K562 (cell line): ENCODE data around the gene GIPC3. TPM values are rescaled to one million over a fixed set of nuclear protein-coding genes. Genes with fewer than 3 reads are reported as not detected.
A peak's percentile ranks its signal among the peaks of the same experiment; 100 is the strongest.

Experiments
- CCNT2 ChIP-seq: IDR thresholded peaks from 2 replicates; pipeline ENCODE4 v1.6.1; 2011; ENCODE audit warnings: borderline replicate concordance, low read depth, mild to moderate bottlenecking, moderate library complexity, mixed read lengths, low read length; ENCODE audit not compliant: insufficient read length; ENCODE audit errors: extremely low read depth
- CHD4 ChIP-seq: fragments of 200-600 bp; sonication (generic); IDR thresholded peaks from 3 replicates; pipeline ENCODE4 v1.6.1; 2012; ENCODE audit warnings: low read depth, mild to moderate bottlenecking, mixed read lengths, low read length, inconsistent platforms; ENCODE audit not compliant: insufficient read depth, insufficient replicate concordance, poor library complexity, severe bottlenecking
- DMBX1 ChIP-seq: fragments of 250-450 bp; sonication (Bioruptor Pico); IDR thresholded peaks from 2 replicates; pipeline ENCODE4 v1.8.0; 2022; ENCODE audit warnings: inconsistent platforms, mild to moderate bottlenecking, moderate library complexity, borderline replicate concordance
- GTF2E2 ChIP-seq: fragments of 200-800 bp; sonication (Bioruptor generic); IDR thresholded peaks from 2 replicates; pipeline ENCODE4 v1.6.1; 2016; ENCODE audit warnings: missing genetic modification characterization, missing compliant biosample characterization
- HCFC1 ChIP-seq: IDR thresholded peaks from 2 replicates; pipeline ENCODE4 v1.6.1; 2012; ENCODE audit warnings: low read depth, low read length, improper control_type of control experiment
- ILK ChIP-seq: fragments of 450-650 bp; IDR thresholded peaks from 2 replicates; pipeline ENCODE4 v1.6.1; 2016; ENCODE audit warnings: missing genetic modification characterization, low read depth, mild to moderate bottlenecking, missing compliant biosample characterization, moderate library complexity, borderline replicate concordance
- KLF1 ChIP-seq: fragments of 450-650 bp; IDR thresholded peaks from 2 replicates; pipeline ENCODE4 v1.6.1; 2016; ENCODE audit warnings: missing genetic modification characterization, missing compliant biosample characterization
- MAFG ChIP-seq: fragments of 450-650 bp; conservative IDR thresholded peaks from 2 replicates; pipeline ENCODE4 v1.6.1; 2016; ENCODE audit warnings: missing genetic modification characterization, missing compliant biosample characterization
- MAZ ChIP-seq, 2 experiments: fragments of 450-650 bp in 1 of 2; sonication (generic) in 1 of 2; formaldehyde crosslinking; IDR thresholded peaks in 1 of 2; conservative IDR thresholded peaks in 1 of 2; 2 replicates each; pipeline versions ENCODE4 v1.4.0 to v1.5.0; 2020; ENCODE audit warnings: mild to moderate bottlenecking in 1 of 2, missing genetic modification reagents in 1 of 2
- NFE2 ChIP-seq: IDR thresholded peaks from 2 replicates; pipeline ENCODE4 v1.6.1; 2014; ENCODE audit warnings: antibody characterized with exemption, low read depth
- NFIC ChIP-seq: fragments of 450-650 bp; IDR thresholded peaks from 2 replicates; pipeline ENCODE4 v1.6.1; 2017; ENCODE audit warnings: mild to moderate bottlenecking, inconsistent platforms
- NR2C1 ChIP-seq, 2 experiments: fragments of 450-650 bp; IDR thresholded peaks; 2 replicates each; pipeline ENCODE4 v1.6.1; 2017; ENCODE audit warnings: mild to moderate bottlenecking in 2 of 2, antibody characterized with exemption in 1 of 2, inconsistent platforms in 1 of 2, missing compliant biosample characterization in 1 of 2, missing genetic modification characterization in 1 of 2
- NR3C1 ChIP-seq: sonication (generic); formaldehyde crosslinking; IDR thresholded peaks from 2 replicates; pipeline ENCODE4 v1.8.1; 2022; ENCODE audit warnings: missing genetic modification reagents
- POLR2AphosphoS5 ChIP-seq: IDR thresholded peaks from 2 replicates; pipeline ENCODE4 v1.6.1; 2011; ENCODE audit warnings: mild to moderate bottlenecking, low read depth, low read length, moderate library complexity; ENCODE audit not compliant: control insufficient read depth, insufficient read depth
- TAL1 ChIP-seq: fragments of 450-650 bp; IDR thresholded peaks from 2 replicates; pipeline ENCODE4 v1.6.1; 2016; ENCODE audit warnings: mild to moderate bottlenecking
- TBP ChIP-seq: optimal IDR thresholded peaks from 2 replicates; pipeline ENCODE3; 2011; ENCODE audit warnings: low read depth, low read length, improper control_type of control experiment
- TCF7L2 ChIP-seq: fragments of 150-350 bp; IDR thresholded peaks from 2 replicates; pipeline ENCODE4 v1.6.1; 2016; ENCODE audit warnings: low read depth, mild to moderate bottlenecking, low read length, moderate library complexity
- ZNF561 ChIP-seq: fragments of 450-650 bp; formaldehyde crosslinking; conservative IDR thresholded peaks from 2 replicates; pipeline ENCODE4 v1.4.0; 2020; ENCODE audit warnings: mild to moderate bottlenecking, moderate library complexity
- polyA plus RNA-seq, 8 experiments: library from polyadenylated mRNA; depleted of rRNA in 4 of 8; stranded (reverse) in 5 of 8; unstranded in 3 of 8; fragments of >200 nt; fragmentation: Nextera tagmentation in 2 of 8; fragmentation: Illumina TruSeq in 1 of 8; extraction: Ambion mirVana in 2 of 8; extraction: Trizol in 1 of 8; gene quantifications; 2 replicates each; pipeline versions ENCODE4 v1.2.1 to v1.2.3, GENCODE V29; 2011 to 2014; ENCODE audit warnings: inconsistent platforms in 1 of 8, missing spikeins in 1 of 8
- total RNA-seq, 7 experiments: library from RNA; depleted of rRNA in 6 of 7; stranded (reverse); fragments of >200 nt in 6 of 7; fragmentation: Illumina TruSeq in 2 of 7; extraction: Trizol in 2 of 7; gene quantifications; 2 replicates each; pipeline versions ENCODE4 v1.2.1 to v1.2.3, GENCODE V29; 2011 to 2021; ENCODE audit warnings: low replicate concordance in 1 of 7
- TF ChIP-seq, protein P1 (sequence below): fragments of 250-450 bp; sonication (Bioruptor Pico); IDR thresholded peaks from 2 replicates; pipeline ENCODE4 v1.4.0; 2020
- TF ChIP-seq, protein P2 (sequence below): fragments of 250-450 bp; sonication (Bioruptor Pico); IDR thresholded peaks from 2 replicates; pipeline ENCODE4 v1.5.0; 2021; ENCODE audit warnings: mild to moderate bottlenecking, moderate library complexity
- TF ChIP-seq, protein P3 (sequence below): fragments of 250-450 bp; sonication (Bioruptor Pico); IDR thresholded peaks from 2 replicates; pipeline ENCODE4 v1.4.0; 2020; ENCODE audit warnings: borderline replicate concordance

Gene GIPC3
- total and polyA plus RNA-seq, 9 of the 15 experiments (the other 6 are each of a cell fraction or from before 2014, with no cell fraction given): 0.03 to 3.6 (median 1.5) TPM; not detected in 1

DNA sequence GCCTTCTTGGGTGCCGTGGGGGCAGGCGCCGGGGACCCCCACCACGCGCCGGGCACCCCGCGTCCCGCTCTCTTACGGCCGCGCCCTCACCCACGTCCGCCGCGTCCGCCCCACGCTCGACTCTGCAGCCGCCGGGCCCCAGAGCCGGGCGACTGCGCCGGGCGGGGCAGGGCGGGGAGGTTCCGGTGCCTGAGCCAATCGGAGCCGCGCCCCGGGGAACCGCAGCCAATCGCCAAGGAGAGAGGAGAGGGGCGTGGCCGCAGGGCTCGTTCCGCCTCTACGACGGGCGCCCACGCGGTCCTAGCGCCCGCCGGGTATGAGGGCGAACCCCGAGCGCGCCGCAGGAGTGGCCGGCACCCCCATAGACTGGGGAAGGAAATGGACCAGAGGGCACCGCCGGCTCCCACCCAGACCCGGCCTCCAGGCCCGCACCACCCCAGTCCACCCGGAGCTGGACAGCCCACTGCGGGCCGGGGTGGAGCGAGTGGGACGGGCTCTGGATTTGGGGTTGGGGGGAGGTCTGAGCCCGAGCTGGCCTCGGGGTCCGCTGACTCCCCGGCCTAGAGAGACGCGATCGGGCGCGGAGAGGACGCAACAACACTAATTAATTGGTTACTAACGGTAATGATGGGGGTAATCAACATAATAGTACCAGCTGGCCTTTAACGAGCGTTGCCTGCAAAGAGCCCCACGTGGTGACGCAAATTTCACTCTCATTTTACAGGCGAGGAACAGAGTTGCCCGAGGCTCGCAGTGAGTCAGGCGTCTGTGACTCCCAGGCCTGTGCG, 27.6 kb upstream of the GIPC3 start, which contains the start of gene MFSD12 (continued):
- TF ChIP-seq, protein P1, sequence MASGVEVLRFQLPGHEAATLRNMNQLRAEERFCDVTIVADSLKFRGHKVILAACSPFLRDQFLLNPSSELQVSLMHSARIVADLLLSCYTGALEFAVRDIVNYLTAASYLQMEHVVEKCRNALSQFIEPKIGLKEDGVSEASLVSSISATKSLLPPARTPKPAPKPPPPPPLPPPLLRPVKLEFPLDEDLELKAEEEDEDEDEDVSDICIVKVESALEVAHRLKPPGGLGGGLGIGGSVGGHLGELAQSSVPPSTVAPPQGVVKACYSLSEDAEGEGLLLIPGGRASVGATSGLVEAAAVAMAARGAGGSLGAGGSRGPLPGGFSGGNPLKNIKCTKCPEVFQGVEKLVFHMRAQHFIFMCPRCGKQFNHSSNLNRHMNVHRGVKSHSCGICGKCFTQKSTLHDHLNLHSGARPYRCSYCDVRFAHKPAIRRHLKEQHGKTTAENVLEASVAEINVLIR (CRISPR knock-in tag): peak; percentile 53; the same call in 1 of the 2 replicates
- TF ChIP-seq CCNT2 (peak; percentile 95), MAFG (tag) (no peak), NFE2 (peak; percentile 14; the same call in 1 of the 2 replicates), ZNF561 (CRISPR knock-in tag) (no peak), ILK (no peak), TCF7L2 (no peak), NFIC (no peak), POLR2AphosphoS5 (peak; percentile 38; the same call in 1 of the 2 replicates), NR2C1 (IDR thresholded peaks at IDR 0.05) (no peak), NR2C1 (tag; IDR thresholded peaks at IDR 0.05) (no peak), TAL1 (no peak), CHD4 (no peak), TBP (peak; percentile 44), DMBX1 (CRISPR knock-in tag) (no peak), MAZ (CRISPR knock-in tag; conservative IDR thresholded peaks at IDR 0.05 in 1 of 2, IDR thresholded peaks at IDR 0.05 in 1 of 2) (peak; percentile 96 to 97), GTF2E2 (tag) (peak; percentile 59; the same call in 1 of the 2 replicates), HCFC1 (peak; percentile 33; the same call in 1 of the 2 replicates), KLF1 (peak; percentile 60; the same call in 1 of the 2 replicates), NR3C1 (CRISPR knock-in tag) (0 out of 2 replicates have a peak, but pooled peaks have one; percentile 15)
- TF ChIP-seq, protein P2, sequence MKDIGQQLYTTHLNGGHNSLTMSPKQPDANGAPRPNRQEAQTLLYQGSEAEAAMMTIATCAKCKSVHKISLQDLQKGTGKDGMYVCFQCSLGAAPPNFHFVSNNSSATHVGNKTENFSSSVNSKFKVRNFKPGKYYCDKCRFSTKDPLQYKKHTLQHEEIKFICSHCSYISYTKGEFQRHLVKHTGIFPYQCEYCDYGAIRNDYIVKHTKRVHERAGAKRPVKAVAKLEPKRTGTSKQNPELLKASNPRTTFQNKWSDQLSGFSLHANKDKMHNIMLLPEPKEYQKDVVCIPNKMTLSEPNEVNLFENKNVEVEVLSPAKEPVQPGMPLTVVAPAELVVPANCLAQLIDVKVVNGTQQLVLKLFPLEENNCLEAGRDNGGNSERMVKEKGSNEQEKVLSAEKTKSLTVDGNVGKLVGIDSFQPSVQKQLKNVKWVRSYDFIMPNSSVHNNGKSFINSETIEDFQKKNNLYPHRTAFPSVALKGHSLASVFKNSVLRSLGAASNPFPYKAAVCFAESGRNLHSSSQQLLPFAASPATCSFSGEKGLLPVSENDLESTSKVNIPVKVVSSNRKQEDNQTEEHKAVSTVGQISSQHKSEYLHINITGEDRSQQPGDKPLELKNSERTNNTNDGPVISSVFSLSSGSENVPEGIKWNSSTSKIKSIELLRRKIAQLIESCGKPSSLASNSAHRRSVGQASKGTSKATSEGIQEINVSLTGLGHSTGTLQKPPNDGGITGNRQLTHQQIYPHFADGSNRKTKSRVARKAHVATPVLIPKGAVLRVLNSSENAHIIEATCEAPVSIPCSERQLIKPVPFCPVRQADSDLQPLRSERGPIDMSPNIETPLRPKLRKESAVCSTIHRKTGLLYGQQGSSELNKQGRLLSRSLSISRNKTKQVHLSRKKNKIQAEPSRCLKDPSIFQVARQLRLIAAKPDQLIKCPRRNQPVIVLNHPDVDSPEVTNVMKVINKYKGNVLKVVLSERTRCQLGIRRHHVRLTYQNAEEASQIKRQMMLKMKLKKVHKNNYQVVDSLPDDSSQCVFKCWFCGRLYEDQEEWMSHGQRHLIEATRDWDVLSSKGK (CRISPR knock-in tag): no peak
- TF ChIP-seq, protein P3, sequence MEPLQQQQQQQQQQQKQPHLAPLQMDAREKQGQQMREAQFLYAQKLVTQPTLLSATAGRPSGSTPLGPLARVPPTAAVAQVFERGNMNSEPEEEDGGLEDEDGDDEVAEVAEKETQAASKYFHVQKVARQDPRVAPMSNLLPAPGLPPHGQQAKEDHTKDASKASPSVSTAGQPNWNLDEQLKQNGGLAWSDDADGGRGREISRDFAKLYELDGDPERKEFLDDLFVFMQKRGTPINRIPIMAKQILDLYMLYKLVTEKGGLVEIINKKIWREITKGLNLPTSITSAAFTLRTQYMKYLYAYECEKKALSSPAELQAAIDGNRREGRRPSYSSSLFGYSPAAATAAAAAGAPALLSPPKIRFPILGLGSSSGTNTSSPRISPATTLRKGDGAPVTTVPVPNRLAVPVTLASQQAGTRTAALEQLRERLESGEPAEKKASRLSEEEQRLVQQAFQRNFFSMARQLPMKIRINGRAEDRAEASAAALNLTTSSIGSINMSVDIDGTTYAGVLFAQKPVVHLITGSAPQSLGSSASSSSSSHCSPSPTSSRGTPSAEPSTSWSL: no peak
